ENCODE measurements around the gene EDC4. TPM values are rescaled to one million over a fixed set of nuclear protein-coding genes. Genes with fewer than 3 reads are reported as not detected.

EDC4 gene
- polyA plus RNA-seq, 2 of the 4 experiments (the other 2 are of a cell fraction): 21.0 to 54.9 TPM

- Histone ChIP-seq H3K4me2 (no peak overlapping the region), H3K9me3 (no peaks in the 10 kb centered on the region), H3K4me1 (peaks cover 16% of the 10 kb centered on the region), H3K4me3 (no peak overlapping the region), H3K27ac (no peak overlapping the region)
- no peak for FAIRE-seq
- POLR2A ChIA-PET: no interaction called here
- 76% methylated on average over 7 of the region's 7 CpGs for WGBS (ENCODE audit: missing lambda C conversion rate)
- CTCF ChIA-PET: interaction anchor here (0.6 to 22.2 kb wide), 7 partner anchors 9 to 395 kb away, joined by 3 to 370 read pairs (median 8); partner anchors contain the start of genes EDC4 and NRN1L
- DNase-seq (ENCODE audit: low read depth in 1 of 2, low spot score in 1 of 2): no peak
- TF ChIP-seq, protein P1, sequence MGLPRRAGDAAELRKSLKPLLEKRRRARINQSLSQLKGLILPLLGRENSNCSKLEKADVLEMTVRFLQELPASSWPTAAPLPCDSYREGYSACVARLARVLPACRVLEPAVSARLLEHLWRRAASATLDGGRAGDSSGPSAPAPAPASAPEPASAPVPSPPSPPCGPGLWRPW (IDR thresholded peaks at IDR 0.05): no peak
- no peak for TF ChIP-seq ZSCAN20 (CRISPR knock-in tag; IDR thresholded peaks at IDR 0.05)
- TF ChIP-seq E2F6 (IDR thresholded peaks at IDR 0.05; ENCODE audit: borderline replicate concordance, low read depth): no peak
- TF ChIP-seq, protein P2, sequence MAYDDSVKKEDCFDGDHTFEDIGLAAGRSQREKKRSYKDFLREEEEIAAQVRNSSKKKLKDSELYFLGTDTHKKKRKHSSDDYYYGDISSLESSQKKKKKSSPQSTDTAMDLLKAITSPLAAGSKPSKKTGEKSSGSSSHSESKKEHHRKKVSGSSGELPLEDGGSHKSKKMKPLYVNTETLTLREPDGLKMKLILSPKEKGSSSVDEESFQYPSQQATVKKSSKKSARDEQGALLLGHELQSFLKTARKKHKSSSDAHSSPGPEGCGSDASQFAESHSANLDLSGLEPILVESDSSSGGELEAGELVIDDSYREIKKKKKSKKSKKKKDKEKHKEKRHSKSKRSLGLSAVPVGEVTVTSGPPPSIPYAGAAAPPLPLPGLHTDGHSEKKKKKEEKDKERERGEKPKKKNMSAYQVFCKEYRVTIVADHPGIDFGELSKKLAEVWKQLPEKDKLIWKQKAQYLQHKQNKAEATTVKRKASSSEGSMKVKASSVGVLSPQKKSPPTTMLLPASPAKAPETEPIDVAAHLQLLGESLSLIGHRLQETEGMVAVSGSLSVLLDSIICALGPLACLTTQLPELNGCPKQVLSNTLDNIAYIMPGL (CRISPR knock-in tag; IDR thresholded peaks at IDR 0.05; ENCODE audit: borderline replicate concordance): no peak
- TF ChIP-seq USF2 (IDR thresholded peaks at IDR 0.05): no peak
- no peak for TF ChIP-seq EHMT2 (IDR thresholded peaks at IDR 0.05; ENCODE audit: low read depth)
- no peak for TF ChIP-seq CBX2 (IDR thresholded peaks at IDR 0.05; ENCODE audit: borderline replicate concordance, low read depth)
- no peak for TF ChIP-seq ZC3H11A (IDR thresholded peaks at IDR 0.05)
- TF ChIP-seq, protein P3, sequence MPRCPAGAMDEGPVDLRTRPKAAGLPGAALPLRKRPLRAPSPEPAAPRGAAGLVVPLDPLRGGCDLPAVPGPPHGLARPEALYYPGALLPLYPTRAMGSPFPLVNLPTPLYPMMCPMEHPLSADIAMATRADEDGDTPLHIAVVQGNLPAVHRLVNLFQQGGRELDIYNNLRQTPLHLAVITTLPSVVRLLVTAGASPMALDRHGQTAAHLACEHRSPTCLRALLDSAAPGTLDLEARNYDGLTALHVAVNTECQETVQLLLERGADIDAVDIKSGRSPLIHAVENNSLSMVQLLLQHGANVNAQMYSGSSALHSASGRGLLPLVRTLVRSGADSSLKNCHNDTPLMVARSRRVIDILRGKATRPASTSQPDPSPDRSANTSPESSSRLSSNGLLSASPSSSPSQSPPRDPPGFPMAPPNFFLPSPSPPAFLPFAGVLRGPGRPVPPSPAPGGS (IDR thresholded peaks at IDR 0.05): no peak
- no peak for TF ChIP-seq FOSB (CRISPR knock-in tag; IDR thresholded peaks at IDR 0.05)
- no peak for ATAC-seq
These were observed 43.2 kb downstream of the EDC4 start for GRCh38 chr16:67915831-67916723.

GRCh38 chr16:67917140-67917851 lies 44.4 kb downstream of the EDC4 start:
- DNase-seq (ENCODE audit: low read depth in 1 of 2, low spot score in 1 of 2): no peak
- Histone ChIP-seq H3K27ac (peak overlapping the region in 1 of 2 experiments; percentile 2; a peak in 1 of 6 replicates), H3K4me3 (no peak overlapping the region), H3K4me2 (peak overlapping the region; percentile 27; the same call in 2 of the 3 replicates), H3K9me3 (no peaks in the 10 kb centered on the region), H3K4me1 (peaks cover 16% of the 10 kb centered on the region)
- CTCF ChIA-PET: interaction anchor here (0.6 to 22.2 kb wide), 9 partner anchors 9 to 101 kb away, joined by 3 to 370 read pairs (median 4); partner anchors contain the start of genes EDC4 and NRN1L
- no peak for FAIRE-seq
- TF ChIP-seq ZSCAN20 (CRISPR knock-in tag; IDR thresholded peaks at IDR 0.05): no peak
- TF ChIP-seq ZFP36 (IDR thresholded peaks at IDR 0.05; ENCODE audit: borderline replicate concordance, partially characterized antibody): no peak
- TF ChIP-seq HOXA7 (CRISPR knock-in tag; IDR thresholded peaks at IDR 0.05): no peak
- no peak for TF ChIP-seq POLR2A (IDR thresholded peaks at IDR 0.05; ENCODE audit: low read length)
- no peak for TF ChIP-seq CHD2 (IDR thresholded peaks at IDR 0.05; ENCODE audit: low read length, partially characterized antibody)
- TF ChIP-seq, protein P1 (IDR thresholded peaks at IDR 0.05): no peak
- TF ChIP-seq FOXS1 (CRISPR knock-in tag; IDR thresholded peaks at IDR 0.05): no peak
- no peak for TF ChIP-seq SREBF2 (IDR thresholded peaks at IDR 0.05)
- TF ChIP-seq ESRRA (IDR thresholded peaks at IDR 0.05; ENCODE audit: borderline replicate concordance, low read length): no peak
- TF ChIP-seq, protein P4, sequence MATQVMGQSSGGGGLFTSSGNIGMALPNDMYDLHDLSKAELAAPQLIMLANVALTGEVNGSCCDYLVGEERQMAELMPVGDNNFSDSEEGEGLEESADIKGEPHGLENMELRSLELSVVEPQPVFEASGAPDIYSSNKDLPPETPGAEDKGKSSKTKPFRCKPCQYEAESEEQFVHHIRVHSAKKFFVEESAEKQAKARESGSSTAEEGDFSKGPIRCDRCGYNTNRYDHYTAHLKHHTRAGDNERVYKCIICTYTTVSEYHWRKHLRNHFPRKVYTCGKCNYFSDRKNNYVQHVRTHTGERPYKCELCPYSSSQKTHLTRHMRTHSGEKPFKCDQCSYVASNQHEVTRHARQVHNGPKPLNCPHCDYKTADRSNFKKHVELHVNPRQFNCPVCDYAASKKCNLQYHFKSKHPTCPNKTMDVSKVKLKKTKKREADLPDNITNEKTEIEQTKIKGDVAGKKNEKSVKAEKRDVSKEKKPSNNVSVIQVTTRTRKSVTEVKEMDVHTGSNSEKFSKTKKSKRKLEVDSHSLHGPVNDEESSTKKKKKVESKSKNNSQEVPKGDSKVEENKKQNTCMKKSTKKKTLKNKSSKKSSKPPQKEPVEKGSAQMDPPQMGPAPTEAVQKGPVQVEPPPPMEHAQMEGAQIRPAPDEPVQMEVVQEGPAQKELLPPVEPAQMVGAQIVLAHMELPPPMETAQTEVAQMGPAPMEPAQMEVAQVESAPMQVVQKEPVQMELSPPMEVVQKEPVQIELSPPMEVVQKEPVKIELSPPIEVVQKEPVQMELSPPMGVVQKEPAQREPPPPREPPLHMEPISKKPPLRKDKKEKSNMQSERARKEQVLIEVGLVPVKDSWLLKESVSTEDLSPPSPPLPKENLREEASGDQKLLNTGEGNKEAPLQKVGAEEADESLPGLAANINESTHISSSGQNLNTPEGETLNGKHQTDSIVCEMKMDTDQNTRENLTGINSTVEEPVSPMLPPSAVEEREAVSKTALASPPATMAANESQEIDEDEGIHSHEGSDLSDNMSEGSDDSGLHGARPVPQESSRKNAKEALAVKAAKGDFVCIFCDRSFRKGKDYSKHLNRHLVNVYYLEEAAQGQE (IDR thresholded peaks at IDR 0.05): no peak
- WGBS (ENCODE audit: missing lambda C conversion rate): 78% methylated on average over 6 of the region's 6 CpGs
- POLR2A ChIA-PET: interaction anchor here (1.0 kb wide), 2 partner anchors 18 to 111 kb away, joined by 3 to 5 read pairs; partner anchors contain the start of genes RANBP10 and TSNAXIP1
- ATAC-seq: peak; percentile 11 to 22; a peak in 2 of 6 replicates

Data from A549 (cell line).